Measurements from ENCODE around the gene EIPR1. TPM values are rescaled to one million over a fixed set of nuclear protein-coding genes. Genes with fewer than 3 reads are reported as not detected.
A peak's percentile ranks its signal among the peaks of the same experiment; 100 is the strongest.

Gene EIPR1
- total and polyA plus RNA-seq, 2 of the 13 experiments (the other 11 are each of a cell fraction or from before 2014, with no cell fraction given): 70.0 to 96.3 TPM

DNA sequence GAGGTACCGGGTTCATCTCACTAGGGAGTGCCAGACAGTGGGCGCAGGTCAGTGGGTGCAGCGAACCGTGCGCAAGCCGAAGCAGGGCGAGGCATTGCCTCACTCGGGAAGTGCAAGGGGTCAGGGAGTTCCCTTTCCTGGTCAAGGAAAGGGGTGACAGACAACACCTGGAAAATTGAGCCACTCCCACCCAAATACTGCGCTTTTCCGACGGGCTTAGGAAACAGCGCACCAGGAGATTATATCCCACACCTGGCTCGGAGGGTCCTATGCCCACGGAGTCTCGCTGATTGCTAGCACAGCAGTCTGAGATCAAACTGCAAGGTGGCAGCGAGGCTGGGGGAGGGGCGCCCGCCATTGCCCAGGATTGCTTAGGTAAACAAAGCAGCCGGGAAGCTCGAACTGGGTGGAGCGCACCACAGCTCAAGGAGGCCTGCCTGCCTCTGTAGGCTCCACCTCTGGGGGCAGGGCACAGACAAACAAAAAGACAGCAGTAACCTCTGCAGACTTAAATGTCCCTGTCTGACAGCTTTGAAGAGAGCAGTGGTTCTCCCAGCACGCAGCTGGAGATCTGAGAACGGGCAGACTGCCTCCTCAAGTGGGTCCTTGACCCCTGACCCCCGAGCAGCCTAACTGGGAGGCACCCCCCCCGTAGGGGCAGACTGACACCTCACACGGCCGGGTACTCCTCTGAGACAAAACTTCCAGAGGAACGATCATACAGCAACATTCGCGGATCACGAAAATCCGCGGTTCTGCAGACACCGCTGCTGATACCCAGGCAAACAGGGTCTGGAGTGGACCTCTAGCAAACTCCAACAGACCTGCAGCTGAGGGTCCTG lies 8.1 kb downstream of the EIPR1 start (continued):
- TF ChIP-seq, protein P1, sequence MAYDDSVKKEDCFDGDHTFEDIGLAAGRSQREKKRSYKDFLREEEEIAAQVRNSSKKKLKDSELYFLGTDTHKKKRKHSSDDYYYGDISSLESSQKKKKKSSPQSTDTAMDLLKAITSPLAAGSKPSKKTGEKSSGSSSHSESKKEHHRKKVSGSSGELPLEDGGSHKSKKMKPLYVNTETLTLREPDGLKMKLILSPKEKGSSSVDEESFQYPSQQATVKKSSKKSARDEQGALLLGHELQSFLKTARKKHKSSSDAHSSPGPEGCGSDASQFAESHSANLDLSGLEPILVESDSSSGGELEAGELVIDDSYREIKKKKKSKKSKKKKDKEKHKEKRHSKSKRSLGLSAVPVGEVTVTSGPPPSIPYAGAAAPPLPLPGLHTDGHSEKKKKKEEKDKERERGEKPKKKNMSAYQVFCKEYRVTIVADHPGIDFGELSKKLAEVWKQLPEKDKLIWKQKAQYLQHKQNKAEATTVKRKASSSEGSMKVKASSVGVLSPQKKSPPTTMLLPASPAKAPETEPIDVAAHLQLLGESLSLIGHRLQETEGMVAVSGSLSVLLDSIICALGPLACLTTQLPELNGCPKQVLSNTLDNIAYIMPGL (CRISPR knock-in tag; IDR thresholded peaks at IDR 0.05; ENCODE audit: borderline replicate concordance in 1 of 2, low read depth in 1 of 2): peak; percentile 53 to 54; a peak in 2 of 4 replicates
- TF ChIP-seq GATAD2A (CRISPR knock-in tag; IDR thresholded peaks at IDR 0.05) (peak; percentile 75), BCL6 (CRISPR knock-in tag; IDR thresholded peaks at IDR 0.05) (0 out of 2 replicates have a peak, but pooled peaks have one; percentile 36), MYC (CRISPR knock-in tag; IDR thresholded peaks at IDR 0.05; ENCODE audit: borderline replicate concordance) (peak; percentile 79; the same call in 1 of the 2 replicates), ZNF263 (CRISPR knock-in tag; IDR thresholded peaks at IDR 0.05) (0 out of 2 replicates have a peak, but pooled peaks have one; percentile 32), ZNF605 (CRISPR knock-in tag; IDR thresholded peaks at IDR 0.05) (0 out of 2 replicates have a peak, but pooled peaks have one; percentile 31), TAF1 (CRISPR knock-in tag; IDR thresholded peaks at IDR 0.05) (peak; percentile 82), SOX5 (CRISPR knock-in tag; IDR thresholded peaks at IDR 0.05; ENCODE audit: borderline replicate concordance) (peak; percentile 44; the same call in 1 of the 2 replicates), DR1 (CRISPR knock-in tag; IDR thresholded peaks at IDR 0.05) (0 out of 2 replicates have a peak, but pooled peaks have one; percentile 26), TBX3 (IDR thresholded peaks at IDR 0.05; ENCODE audit: borderline replicate concordance) (peak; percentile 60; the same call in 1 of the 2 replicates)
- TF ChIP-seq, protein P2, sequence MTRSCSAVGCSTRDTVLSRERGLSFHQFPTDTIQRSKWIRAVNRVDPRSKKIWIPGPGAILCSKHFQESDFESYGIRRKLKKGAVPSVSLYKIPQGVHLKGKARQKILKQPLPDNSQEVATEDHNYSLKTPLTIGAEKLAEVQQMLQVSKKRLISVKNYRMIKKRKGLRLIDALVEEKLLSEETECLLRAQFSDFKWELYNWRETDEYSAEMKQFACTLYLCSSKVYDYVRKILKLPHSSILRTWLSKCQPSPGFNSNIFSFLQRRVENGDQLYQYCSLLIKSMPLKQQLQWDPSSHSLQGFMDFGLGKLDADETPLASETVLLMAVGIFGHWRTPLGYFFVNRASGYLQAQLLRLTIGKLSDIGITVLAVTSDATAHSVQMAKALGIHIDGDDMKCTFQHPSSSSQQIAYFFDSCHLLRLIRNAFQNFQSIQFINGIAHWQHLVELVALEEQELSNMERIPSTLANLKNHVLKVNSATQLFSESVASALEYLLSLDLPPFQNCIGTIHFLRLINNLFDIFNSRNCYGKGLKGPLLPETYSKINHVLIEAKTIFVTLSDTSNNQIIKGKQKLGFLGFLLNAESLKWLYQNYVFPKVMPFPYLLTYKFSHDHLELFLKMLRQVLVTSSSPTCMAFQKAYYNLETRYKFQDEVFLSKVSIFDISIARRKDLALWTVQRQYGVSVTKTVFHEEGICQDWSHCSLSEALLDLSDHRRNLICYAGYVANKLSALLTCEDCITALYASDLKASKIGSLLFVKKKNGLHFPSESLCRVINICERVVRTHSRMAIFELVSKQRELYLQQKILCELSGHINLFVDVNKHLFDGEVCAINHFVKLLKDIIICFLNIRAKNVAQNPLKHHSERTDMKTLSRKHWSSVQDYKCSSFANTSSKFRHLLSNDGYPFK (CRISPR knock-in tag; IDR thresholded peaks at IDR 0.05; ENCODE audit: borderline replicate concordance): peak; percentile 64; the same call in 1 of the 2 replicates
- TF ChIP-seq, protein P3, sequence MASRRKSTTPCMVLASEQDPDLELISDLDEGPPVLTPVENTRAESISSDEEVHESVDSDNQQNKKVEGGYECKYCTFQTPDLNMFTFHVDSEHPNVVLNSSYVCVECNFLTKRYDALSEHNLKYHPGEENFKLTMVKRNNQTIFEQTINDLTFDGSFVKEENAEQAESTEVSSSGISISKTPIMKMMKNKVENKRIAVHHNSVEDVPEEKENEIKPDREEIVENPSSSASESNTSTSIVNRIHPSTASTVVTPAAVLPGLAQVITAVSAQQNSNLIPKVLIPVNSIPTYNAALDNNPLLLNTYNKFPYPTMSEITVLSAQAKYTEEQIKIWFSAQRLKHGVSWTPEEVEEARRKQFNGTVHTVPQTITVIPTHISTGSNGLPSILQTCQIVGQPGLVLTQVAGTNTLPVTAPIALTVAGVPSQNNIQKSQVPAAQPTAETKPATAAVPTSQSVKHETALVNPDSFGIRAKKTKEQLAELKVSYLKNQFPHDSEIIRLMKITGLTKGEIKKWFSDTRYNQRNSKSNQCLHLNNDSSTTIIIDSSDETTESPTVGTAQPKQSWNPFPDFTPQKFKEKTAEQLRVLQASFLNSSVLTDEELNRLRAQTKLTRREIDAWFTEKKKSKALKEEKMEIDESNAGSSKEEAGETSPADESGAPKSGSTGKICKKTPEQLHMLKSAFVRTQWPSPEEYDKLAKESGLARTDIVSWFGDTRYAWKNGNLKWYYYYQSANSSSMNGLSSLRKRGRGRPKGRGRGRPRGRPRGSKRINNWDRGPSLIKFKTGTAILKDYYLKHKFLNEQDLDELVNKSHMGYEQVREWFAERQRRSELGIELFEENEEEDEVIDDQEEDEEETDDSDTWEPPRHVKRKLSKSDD (CRISPR knock-in tag; IDR thresholded peaks at IDR 0.05; ENCODE audit: low read depth): peak; percentile 49; the same call in 1 of the 2 replicates
- TF ChIP-seq, protein P4, sequence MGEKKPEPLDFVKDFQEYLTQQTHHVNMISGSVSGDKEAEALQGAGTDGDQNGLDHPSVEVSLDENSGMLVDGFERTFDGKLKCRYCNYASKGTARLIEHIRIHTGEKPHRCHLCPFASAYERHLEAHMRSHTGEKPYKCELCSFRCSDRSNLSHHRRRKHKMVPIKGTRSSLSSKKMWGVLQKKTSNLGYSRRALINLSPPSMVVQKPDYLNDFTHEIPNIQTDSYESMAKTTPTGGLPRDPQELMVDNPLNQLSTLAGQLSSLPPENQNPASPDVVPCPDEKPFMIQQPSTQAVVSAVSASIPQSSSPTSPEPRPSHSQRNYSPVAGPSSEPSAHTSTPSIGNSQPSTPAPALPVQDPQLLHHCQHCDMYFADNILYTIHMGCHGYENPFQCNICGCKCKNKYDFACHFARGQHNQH (CRISPR knock-in tag; IDR thresholded peaks at IDR 0.05): 0 out of 2 replicates have a peak, but pooled peaks have one; percentile 60

All from HepG2 (cell line).